GM19467 (cell line): ENCODE data around the gene FCAMR.

Experiments used
- ATAC-seq: cut with Tn5 transposase; IDR thresholded peaks from one replicate; pipeline ENCODE4 v1.9.1; 2021; ENCODE audit warnings: mild to moderate bottlenecking, moderate library complexity; ENCODE audit not compliant: unreplicated experiment

Gene FCAMR

GRCh38 chr1:206998816-206999215, 28.6 kb upstream of the FCAMR start:
- ATAC-seq = no peak

GRCh38 chr1:206992790-206993189, 22.5 kb upstream of the FCAMR start:
- ATAC-seq = no peak

DNA sequence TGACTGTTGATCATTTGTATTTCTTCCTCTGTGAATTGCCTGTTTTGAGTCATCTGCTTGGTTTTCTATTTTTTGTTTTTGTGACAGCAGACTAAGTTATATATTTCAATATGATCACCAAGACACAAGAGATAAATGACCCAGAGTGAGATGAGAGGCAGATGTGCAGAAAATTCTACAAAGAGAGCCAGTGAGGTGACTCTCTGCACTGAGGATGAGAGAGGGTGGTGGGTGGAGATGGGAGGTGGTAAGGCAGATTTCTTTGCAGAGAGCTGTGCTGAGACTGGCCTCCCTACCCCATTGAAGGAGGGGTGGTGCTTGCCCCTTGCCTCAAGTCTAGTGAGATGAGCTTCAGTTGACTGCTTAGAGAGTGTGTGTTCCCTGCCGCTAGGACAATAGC, 17.6 kb upstream of the FCAMR start:
- ATAC-seq = no peak

DNA sequence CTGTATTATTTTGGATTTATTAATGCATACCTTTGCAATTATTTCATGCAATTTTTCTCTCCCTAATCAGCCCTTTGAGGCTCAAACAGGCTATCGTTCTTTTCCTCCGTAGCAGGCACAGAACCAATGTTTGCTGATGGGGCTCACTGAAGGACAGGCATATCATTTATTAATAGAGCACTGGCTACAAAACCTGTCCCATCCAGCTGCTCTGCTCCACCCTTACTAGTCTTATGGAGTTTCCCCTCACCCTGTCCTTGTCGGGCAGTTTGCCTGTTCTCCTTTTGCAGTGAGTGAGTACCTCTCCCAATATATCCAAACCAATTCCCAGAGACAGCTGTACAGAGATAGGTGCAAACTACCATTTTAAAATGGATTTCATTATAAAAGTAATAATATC, 16.6 kb upstream of the FCAMR start:
- no peak for ATAC-seq

DNA sequence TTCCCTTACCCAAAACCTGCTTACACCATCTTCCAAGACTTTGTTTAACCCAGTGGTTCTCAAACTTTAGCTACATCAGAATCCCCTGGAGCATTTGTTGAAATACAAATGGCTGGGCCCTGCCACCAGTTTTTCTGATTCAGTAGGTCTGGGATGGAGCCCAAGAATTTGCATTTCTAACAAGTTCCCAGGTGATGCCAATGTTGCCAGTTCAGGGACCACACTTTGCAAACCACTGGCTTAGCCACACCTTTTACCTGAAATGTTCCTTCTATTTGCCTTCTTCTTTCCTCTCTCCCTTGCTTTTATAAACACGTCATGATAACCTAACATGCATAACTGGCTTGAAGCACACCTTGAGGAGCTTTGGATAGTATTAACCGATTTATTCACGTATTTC, 16.1 kb upstream of the FCAMR start:
- ATAC-seq = no peak

DNA sequence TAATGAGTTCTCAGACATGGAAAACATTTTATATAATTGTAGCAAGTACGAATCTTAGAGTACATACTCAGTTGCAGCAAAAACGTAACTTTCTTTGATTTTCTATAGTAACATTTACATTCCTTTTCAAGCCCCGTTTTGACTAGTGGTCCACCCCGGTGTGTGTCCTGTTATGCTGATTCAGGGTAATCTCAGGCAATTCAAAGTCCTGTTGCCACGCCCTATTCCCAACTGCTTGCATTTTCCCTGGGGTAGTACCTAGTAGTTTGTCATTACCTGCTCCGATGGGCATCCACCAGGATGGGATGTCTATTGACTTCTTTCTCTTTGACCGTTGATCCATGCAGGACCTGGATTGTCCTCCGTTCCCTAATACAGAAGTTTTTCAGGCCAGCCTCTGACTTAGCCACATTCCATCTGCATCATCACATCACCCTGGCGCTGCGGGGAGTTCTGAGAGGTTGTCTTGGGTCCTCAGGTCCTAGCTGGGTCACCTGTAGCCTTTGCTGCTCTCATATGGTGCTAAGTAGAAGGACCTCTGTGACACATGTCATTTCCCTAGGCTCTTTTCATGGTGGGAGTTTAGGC, 15.0 kb upstream of the FCAMR start:
- no peak for ATAC-seq

- ATAC-seq = no peak
Observed at GRCh38 chr1:206982216-206982615, 12.0 kb upstream of the FCAMR start.

GRCh38 chr1:206979379-206980043, 9.3 kb upstream of the FCAMR start:
- no peak for ATAC-seq

- no peak for ATAC-seq
Observed at GRCh38 chr1:206978259-206978658, 8.0 kb upstream of the FCAMR start.

DNA sequence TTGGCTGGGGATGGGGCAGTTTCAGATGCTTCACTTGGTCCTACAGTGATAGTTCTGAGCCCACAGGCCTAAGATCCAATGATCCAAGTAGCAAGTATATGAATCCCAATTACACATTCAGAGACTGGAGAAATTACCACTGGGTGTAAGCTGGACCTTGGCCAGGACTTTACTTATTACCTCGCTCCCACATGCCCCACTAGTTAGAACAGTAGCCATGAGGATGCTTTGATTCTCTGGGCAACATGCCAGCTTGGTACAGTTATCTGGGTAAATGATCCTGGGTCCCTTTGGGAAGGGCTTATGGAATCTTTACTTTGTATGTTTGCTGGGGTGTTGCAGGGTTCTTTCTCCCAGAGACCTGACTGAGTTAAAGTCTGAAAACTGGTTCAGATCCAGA, 5.0 kb upstream of the FCAMR start:
- ATAC-seq = no peak

GRCh38 chr1:206974140-206974539, 3.9 kb upstream of the FCAMR start:
- no peak for ATAC-seq

DNA sequence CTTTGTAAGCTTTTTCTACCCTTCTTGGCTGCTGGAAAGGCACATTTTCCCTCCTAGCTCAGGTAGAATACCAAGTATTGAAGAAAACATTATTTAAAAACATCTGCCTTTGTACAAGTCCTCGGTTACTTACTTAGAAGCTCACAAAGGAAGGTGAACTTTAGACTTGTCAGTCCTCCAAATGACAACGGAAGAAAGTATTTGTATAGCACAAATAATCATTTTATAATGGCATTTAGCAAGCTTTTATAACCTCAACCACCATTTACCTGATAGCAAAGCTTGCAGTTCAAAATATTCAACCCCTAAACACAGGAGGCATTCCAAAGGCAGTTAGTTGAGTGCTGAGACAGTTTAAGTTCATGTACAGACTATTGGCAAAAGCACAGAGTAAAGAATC, 2.5 kb upstream of the FCAMR start:
- no peak for ATAC-seq

- ATAC-seq = no peak
Observed at GRCh38 chr1:206971029-206971655, 882 bp upstream of the FCAMR start.

- no peak for ATAC-seq
Observed at GRCh38 chr1:206969090-206969489, 1.2 kb downstream of the FCAMR start.

DNA sequence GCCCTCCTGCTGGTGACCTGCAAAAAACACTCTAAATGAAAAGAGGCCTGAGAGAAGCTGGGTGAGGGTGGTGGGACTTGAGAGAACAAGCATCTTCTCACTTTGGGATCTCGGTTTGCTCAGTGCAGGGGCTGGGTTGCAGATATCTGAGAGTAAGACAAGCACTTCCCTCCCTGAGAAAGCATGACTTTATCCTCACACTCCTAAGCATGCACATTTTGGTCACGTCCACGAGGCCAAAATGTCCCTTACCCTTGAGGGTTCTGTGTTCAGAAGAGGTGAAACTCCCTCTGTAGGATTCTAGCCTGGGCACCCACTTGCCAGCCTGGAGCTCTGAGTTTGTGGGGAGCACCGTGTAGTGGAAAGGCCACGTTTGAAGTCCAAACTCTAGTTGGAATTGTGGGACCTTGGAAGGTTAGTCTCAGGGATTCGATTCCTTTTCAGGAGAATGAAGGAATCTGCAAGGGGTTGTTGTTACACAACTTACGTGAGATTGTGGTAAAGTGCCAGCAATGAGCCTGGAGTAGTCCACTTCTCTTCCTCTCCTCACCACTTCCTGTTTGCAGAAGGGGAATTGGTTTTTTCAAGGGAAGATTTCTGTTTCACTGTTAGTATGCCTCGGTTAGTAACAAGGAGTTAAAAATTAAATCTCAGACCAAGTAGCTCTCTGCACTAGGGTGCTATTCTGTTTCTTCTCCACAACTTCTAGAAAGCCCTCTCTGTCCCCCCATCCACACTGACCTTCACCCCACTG, 3.0 kb downstream of the FCAMR start:
- ATAC-seq = no peak

DNA sequence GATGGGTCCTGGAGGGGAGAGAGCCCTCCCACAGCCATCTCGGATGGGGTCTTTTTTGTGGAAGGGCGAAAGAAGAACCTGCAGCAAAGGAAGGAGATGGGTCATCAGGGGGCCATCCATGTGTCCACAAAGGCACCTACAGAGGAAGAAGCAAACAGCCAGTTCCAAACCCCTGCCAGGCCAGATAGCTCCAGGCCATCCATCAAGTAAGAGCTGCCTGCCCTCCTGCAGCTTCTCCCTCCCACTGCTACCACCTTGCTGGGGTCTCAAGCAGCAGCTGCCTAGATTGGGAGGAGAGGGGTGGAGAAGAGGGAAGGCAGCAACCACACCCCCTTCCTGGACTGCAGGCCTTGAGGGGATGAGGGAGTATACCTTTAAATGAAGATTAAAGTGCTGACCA, 4.5 kb downstream of the FCAMR start:
- ATAC-seq = no peak

- no peak for ATAC-seq
Observed at GRCh38 chr1:206963740-206964139, 6.5 kb downstream of the FCAMR start.

DNA sequence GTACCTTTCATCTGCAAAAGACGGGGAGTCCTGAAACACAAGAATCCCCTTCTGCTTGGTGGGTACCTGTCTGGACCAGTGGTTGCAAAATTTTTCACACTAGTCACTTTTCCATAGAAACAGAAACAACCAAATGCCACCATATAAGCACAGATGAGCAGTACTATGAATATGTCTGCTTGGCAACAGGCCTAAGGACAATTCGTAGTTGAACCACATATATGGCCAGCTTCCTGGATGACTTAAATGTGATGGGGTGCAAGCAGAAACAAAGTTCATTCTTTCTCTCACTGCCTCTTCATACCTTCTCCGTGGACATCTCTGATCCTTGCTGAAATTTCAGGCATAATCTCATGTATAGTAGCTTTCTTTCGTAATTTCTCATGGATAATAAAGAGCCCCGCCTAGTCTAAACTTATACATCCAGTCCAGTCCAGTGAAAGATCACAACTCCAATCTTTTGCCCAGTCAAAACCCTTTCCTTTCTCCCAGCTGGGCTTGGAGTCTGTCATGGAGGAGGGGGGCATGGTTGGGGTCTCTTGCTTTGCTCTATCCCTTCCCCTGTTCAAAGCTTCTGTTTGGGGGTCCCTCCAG, 7.0 kb downstream of the FCAMR start:
- no peak for ATAC-seq

- ATAC-seq = no peak
Observed at GRCh38 chr1:206962272-206962671, 8.0 kb downstream of the FCAMR start.

DNA sequence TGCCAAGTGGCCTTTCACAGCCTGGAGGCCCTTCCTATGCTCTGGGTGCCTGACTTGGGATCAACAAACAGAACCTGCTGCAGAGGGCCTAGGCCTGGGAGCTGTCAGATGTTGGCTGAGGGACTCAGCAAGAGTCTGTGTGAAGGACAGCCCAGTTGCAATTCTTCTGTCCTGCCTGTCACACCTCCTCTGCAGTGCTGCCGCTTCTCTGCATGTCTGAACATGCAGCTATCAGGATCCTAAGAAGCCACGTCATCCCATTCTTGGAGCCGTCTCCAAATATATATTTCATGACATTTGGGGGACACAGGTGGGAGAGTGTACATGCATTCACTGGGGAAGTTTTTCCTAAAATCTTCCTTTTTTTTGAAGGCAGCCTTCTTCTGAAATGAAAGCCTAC, 8.6 kb downstream of the FCAMR start:
- ATAC-seq = no peak

DNA sequence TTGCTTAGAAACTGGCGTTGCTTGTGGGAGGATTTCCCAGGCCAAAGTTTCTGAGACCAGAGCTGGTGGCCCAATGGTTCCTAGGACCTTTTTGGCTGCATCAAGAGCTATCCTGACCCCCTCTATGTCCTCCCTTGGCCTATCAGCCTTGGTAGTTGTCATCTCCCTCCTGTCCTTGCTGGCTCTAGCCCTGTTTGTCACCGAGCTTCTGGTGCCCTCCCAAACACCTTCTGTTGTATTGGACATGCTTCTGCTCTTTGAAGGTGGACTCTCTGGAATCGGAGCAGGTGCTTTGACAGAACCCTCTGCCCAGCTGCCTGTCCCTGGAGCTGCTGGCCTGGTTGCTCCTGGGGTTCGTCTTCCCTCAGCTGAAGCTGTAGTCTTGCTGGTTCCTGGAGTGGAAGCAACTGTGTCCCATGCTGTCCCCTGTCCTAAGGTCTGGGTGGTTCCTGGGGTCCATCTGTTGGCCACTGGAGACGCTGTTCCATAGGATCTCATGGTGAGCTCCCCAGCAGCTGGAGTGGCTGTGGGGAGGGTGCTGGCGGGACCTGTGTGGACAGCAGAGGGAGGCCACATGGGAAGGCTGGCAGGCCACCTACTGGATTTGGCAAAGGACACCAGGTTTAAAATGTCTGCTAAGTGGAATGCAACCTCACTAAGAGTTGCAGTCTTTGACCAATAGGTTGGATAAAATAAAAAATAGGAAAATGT, 9.4 kb downstream of the FCAMR start:
- ATAC-seq = no peak
